ENCODE data around the gene RAVER1. TPM values are rescaled to one million over a fixed set of nuclear protein-coding genes. Genes with fewer than 3 reads are reported as not detected.

The RAVER1 gene
- total and polyA plus RNA-seq, 9 of the 15 experiments (the other 6 are each of a cell fraction or from before 2014, with no cell fraction given), result 0.06 to 113 (median 7.0) TPM

- TF ChIP-seq THAP12 (CRISPR knock-in tag; IDR thresholded peaks at IDR 0.05) (no peak), HNRNPK (IDR thresholded peaks at IDR 0.05; ENCODE audit: low read depth, low read length, poor library complexity, severe bottlenecking) (no peak), CBFB (CRISPR knock-in tag; IDR thresholded peaks at IDR 0.05) (0 out of 2 replicates have a peak, but pooled peaks have one; percentile 21), NR3C1 (CRISPR knock-in tag; IDR thresholded peaks at IDR 0.05) (no peak), NFIX (CRISPR knock-in tag; IDR thresholded peaks at IDR 0.05; ENCODE audit: low read depth) (no peak), POLR3G (IDR thresholded peaks at IDR 0.05; ENCODE audit: extremely low read depth, insufficient read length, insufficient replicate concordance) (no peak), POLR2A (conservative IDR thresholded peaks at IDR 0.05) (no peak), DNMT1 (IDR thresholded peaks at IDR 0.05) (no peak), TAF1 (IDR thresholded peaks at IDR 0.05; ENCODE audit: control insufficient read depth, extremely low read depth, insufficient read depth, low read length, severe bottlenecking) (peak; percentile 2), ZNF184 (CRISPR knock-in tag; IDR thresholded peaks at IDR 0.05) (no peak), ZNF695 (CRISPR knock-in tag; IDR thresholded peaks at IDR 0.05) (no peak), AFF1 (IDR thresholded peaks at IDR 0.05; ENCODE audit: low read depth in 1 of 2, partially characterized antibody in 2 of 2) (no peak), ZNF639 (CRISPR knock-in tag; conservative IDR thresholded peaks at IDR 0.05 in 1 of 2, IDR thresholded peaks at IDR 0.05 in 1 of 2) (peak in 1 of 2 experiments; percentile 11; a peak in 1 of 4 replicates), CHAMP1 (IDR thresholded peaks at IDR 0.05) (no peak)
These were observed 63.8 kb downstream of the RAVER1 start (continued) for GRCh38 chr19:10269333-10270179.

All from K562 (cell line).